HEK293 (cell line): ENCODE results near the gene WDR19.

Experiments used
- MZF1 ChIP-seq: fragments of 450-650 bp; formaldehyde crosslinking; IDR thresholded peaks from 2 replicates; pipeline ENCODE4 v1.5.1; 2017; ENCODE audit warnings: missing biosample characterization, missing genetic modification characterization, borderline replicate concordance
- REPIN1 ChIP-seq: fragments of 450-650 bp; formaldehyde crosslinking; IDR thresholded peaks from 2 replicates; pipeline ENCODE4 v1.5.1; 2017; ENCODE audit warnings: missing biosample characterization, missing genetic modification characterization, low read depth
- TCF7L2 ChIP-seq: IDR thresholded peaks from 2 replicates; pipeline ENCODE4 v1.6.1; 2011; ENCODE audit warnings: low read depth, mild to moderate bottlenecking, inconsistent platforms, low read length, moderate library complexity, borderline replicate concordance
- ZNF114 ChIP-seq: fragments of 450-650 bp; formaldehyde crosslinking; IDR thresholded peaks from 2 replicates; pipeline ENCODE4 v1.5.0; 2017; ENCODE audit warnings: missing biosample characterization, missing genetic modification characterization
- ZNF473 ChIP-seq: fragments of 450-650 bp; formaldehyde crosslinking; IDR thresholded peaks from 2 replicates; pipeline ENCODE4 v1.5.1; 2017; ENCODE audit warnings: missing biosample characterization, missing genetic modification characterization
- ZNF521 ChIP-seq: fragments of 450-650 bp; formaldehyde crosslinking; IDR thresholded peaks from 2 replicates; pipeline ENCODE4 v1.5.1; 2017; ENCODE audit warnings: missing biosample characterization, mild to moderate bottlenecking, missing genetic modification characterization
- ZNF529 ChIP-seq: fragments of 450-650 bp; formaldehyde crosslinking; IDR thresholded peaks from 2 replicates; pipeline ENCODE4 v1.5.1; 2017; ENCODE audit warnings: missing genetic modification characterization, missing biosample characterization; ENCODE audit not compliant: insufficient replicate concordance
- TF ChIP-seq, protein P1 (sequence below): fragments of 450-650 bp; formaldehyde crosslinking; IDR thresholded peaks from 2 replicates; pipeline ENCODE4 v1.5.1; 2016; ENCODE audit warnings: missing biosample characterization, missing genetic modification characterization

DNA sequence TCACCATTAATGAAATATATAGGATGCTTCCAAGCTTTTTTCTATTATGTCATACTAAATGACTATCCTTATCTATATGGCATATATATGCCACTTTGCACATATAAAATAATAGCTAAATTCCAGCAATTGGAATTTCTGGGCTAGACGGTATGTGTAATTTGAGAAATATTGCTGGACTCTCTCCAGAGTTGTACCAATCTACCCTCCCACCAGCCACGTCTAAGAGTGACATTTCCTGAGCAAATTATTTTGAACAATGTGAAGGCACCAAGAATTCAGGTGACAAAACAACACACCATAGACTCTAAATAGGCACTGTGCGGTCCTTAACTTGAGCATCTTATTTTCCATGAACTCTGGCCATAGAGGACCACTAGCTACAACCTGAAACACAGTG lies 121.5 kb downstream of the WDR19 start:
- no peak for TF ChIP-seq ZNF473
- TF ChIP-seq MZF1 (tag by site-specific recombination) = no peak
- no peak for TF ChIP-seq ZNF114 (tag by site-specific recombination)
- TF ChIP-seq, protein P1, sequence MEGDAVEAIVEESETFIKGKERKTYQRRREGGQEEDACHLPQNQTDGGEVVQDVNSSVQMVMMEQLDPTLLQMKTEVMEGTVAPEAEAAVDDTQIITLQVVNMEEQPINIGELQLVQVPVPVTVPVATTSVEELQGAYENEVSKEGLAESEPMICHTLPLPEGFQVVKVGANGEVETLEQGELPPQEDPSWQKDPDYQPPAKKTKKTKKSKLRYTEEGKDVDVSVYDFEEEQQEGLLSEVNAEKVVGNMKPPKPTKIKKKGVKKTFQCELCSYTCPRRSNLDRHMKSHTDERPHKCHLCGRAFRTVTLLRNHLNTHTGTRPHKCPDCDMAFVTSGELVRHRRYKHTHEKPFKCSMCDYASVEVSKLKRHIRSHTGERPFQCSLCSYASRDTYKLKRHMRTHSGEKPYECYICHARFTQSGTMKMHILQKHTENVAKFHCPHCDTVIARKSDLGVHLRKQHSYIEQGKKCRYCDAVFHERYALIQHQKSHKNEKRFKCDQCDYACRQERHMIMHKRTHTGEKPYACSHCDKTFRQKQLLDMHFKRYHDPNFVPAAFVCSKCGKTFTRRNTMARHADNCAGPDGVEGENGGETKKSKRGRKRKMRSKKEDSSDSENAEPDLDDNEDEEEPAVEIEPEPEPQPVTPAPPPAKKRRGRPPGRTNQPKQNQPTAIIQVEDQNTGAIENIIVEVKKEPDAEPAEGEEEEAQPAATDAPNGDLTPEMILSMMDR (tag by site-specific recombination) = no peak
- TF ChIP-seq ZNF521 (tag by site-specific recombination) = no peak
- no peak for TF ChIP-seq REPIN1
- no peak for TF ChIP-seq ZNF529 (tag by site-specific recombination)
- TF ChIP-seq TCF7L2 = no peak
